H1 (cell line): Measurements from ENCODE around the gene ARMC9. TPM values are rescaled to one million over a fixed set of nuclear protein-coding genes. Genes with fewer than 3 reads are reported as not detected.
A peak's percentile ranks its signal among the peaks of the same experiment; 100 is the strongest.

ENCODE experiments used
- CTCF ChIA-PET: fragments of 300-600 bp; sonication (Branson Sonifier 250); formaldehyde crosslinking; loops from one replicate; lab custom pipeline; 2021; ENCODE audit not compliant: partially characterized antibody; lab: Charles Lee
- POLR2A ChIA-PET: fragments of 300-600 bp; sonication (Branson Sonifier 250); formaldehyde crosslinking; loops from one replicate; lab custom pipeline; 2021; ENCODE audit warnings: inconsistent platforms; ENCODE audit not compliant: partially characterized antibody; lab: Charles Lee
- DNase-seq, 2 experiments: peaks; one replicate each; pipeline versions ENCODE4 v3.0.0 to v3.0.0-alpha.2; 2010 to 2022; ENCODE audit warnings: low spot score in 2 of 2, low read depth in 1 of 2, mixed read lengths in 1 of 2
- FAIRE-seq: peaks from 2 replicates; lab custom pipeline; 2011; peaks lifted over from hg19 to GRCh38; lab: Jason Lieb, UNC
- H2AFZ ChIP-seq: 2 replicates; pipeline ENCODE4 v1.8.1; 2012; ENCODE audit warnings: low read length, inconsistent platforms
- H2AK5ac ChIP-seq: 2 replicates; pipeline ENCODE4 v1.6.1; 2013; ENCODE audit warnings: low read depth, low read length
- H2BK120ac ChIP-seq: replicated peaks from 2 replicates; pipeline ENCODE3; 2013; ENCODE audit warnings: low read depth, low read length, inconsistent platforms
- H2BK12ac ChIP-seq: 2 replicates; pipeline ENCODE4 v1.6.1; 2013; ENCODE audit warnings: low read depth, low read length
- H2BK15ac ChIP-seq: 2 replicates; pipeline ENCODE4 v1.6.1; 2013; ENCODE audit warnings: low read length
- H2BK20ac ChIP-seq: 2 replicates; pipeline ENCODE4 v1.6.1; 2013; ENCODE audit warnings: low read length
- H2BK5ac ChIP-seq: 2 replicates; pipeline ENCODE4 v1.6.1; 2013; ENCODE audit warnings: low read depth, low read length
- H3K14ac ChIP-seq: 2 replicates; pipeline ENCODE4 v1.6.1; 2013; ENCODE audit warnings: inconsistent platforms; ENCODE audit not compliant: insufficient read length
- H3K18ac ChIP-seq: 2 replicates; pipeline ENCODE4 v1.6.1; 2013; ENCODE audit warnings: low read length; ENCODE audit errors: extremely low read depth
- H3K23ac ChIP-seq: 2 replicates; pipeline ENCODE4 v1.6.1; 2013; ENCODE audit warnings: inconsistent platforms; ENCODE audit not compliant: insufficient read length
- H3K23me2 ChIP-seq: 2 replicates; pipeline ENCODE4 v1.6.1; 2013; ENCODE audit warnings: low read depth, low read length
- H3K27ac ChIP-seq: 2 replicates; pipeline ENCODE4 v1.6.1; 2011; ENCODE audit warnings: low read depth, low read length, inconsistent platforms
- H3K27me3 ChIP-seq, 4 experiments: replicated peaks in 1 of 4; 1 replicate in 1 of 4; 2 replicates in 3 of 4; pipeline versions ENCODE4 v1.6.1 to v1.8.1; 2011 to 2013; ENCODE audit warnings: low read length in 3 of 4, mild to moderate bottlenecking in 3 of 4, inconsistent platforms in 2 of 4, mixed read lengths in 2 of 4, moderate library complexity in 1 of 4; ENCODE audit not compliant: control insufficient read depth in 3 of 4, insufficient read depth in 3 of 4; ENCODE audit errors: extremely low read depth in 1 of 4
- H3K36me3 ChIP-seq, 4 experiments: 2 replicates each; pipeline versions ENCODE4 v1.6.1 to v1.8.1; 2011 to 2013; ENCODE audit warnings: mild to moderate bottlenecking in 4 of 4, low read length in 3 of 4, moderate library complexity in 2 of 4, control low read depth in 1 of 4, inconsistent platforms in 1 of 4; ENCODE audit not compliant: insufficient read depth in 4 of 4, control insufficient read depth in 2 of 4
- H3K4ac ChIP-seq: replicated peaks from 2 replicates; pipeline ENCODE3; 2013; ENCODE audit warnings: low read length, low read depth, mixed read lengths, inconsistent platforms; ENCODE audit not compliant: insufficient read length
- H3K4me1 ChIP-seq, 4 experiments: replicated peaks in 1 of 4; 1 replicate in 1 of 4; 2 replicates in 3 of 4; pipeline versions ENCODE4 v1.6.1 to v1.8.1; 2011 to 2013; ENCODE audit warnings: low read length in 3 of 4, inconsistent platforms in 2 of 4, mixed read lengths in 1 of 4; ENCODE audit not compliant: insufficient read depth in 4 of 4, control insufficient read depth in 3 of 4
- H3K4me2 ChIP-seq, 2 experiments: 2 replicates each; pipeline versions ENCODE4 v1.6.1 to v1.8.1; 2011 to 2013; ENCODE audit warnings: low read depth in 2 of 2, low read length in 2 of 2, control low read depth in 1 of 2, inconsistent platforms in 1 of 2, mild to moderate bottlenecking in 1 of 2; ENCODE audit not compliant: insufficient read depth in 1 of 2
- H3K4me3 ChIP-seq, 4 experiments: fragments of 200-600, 300-600 bp in 1 of 4; sonication (generic), shearing (Covaris generic), sonication (Bioruptor Twin) in 1 of 4; 2 replicates each; pipeline versions ENCODE4 v1.5.1 to v1.8.1; 2011 to 2016; ENCODE audit warnings: low read length in 4 of 4, low read depth in 3 of 4, control low read depth in 2 of 4, inconsistent platforms in 2 of 4, mild to moderate bottlenecking in 2 of 4, mixed read lengths in 1 of 4, moderate library complexity in 1 of 4; ENCODE audit not compliant: insufficient read depth in 2 of 4; ENCODE audit errors: extremely low read depth in 1 of 4
- H3K56ac ChIP-seq: replicated peaks from 2 replicates; pipeline ENCODE3; 2013; ENCODE audit warnings: low read depth, mild to moderate bottlenecking, mixed read lengths, low read length, inconsistent platforms; ENCODE audit not compliant: insufficient read length
- H3K79me1 ChIP-seq: 2 replicates; pipeline ENCODE4 v1.6.1; 2013; ENCODE audit warnings: low read depth, low read length, control low read depth
- H3K79me2 ChIP-seq, 2 experiments: 2 replicates each; pipeline versions ENCODE4 v1.6.1 to v1.8.1; 2012 to 2013; ENCODE audit warnings: low read length in 2 of 2, mild to moderate bottlenecking in 2 of 2, inconsistent platforms in 1 of 2; ENCODE audit not compliant: insufficient read depth in 2 of 2, control insufficient read depth in 1 of 2
- H3K9ac ChIP-seq, 4 experiments: replicated peaks in 1 of 4; 1 replicate in 1 of 4; 2 replicates in 3 of 4; pipeline versions ENCODE4 v1.6.1 to v1.8.1; 2011 to 2013; ENCODE audit warnings: low read depth in 3 of 4, low read length in 3 of 4, control low read depth in 2 of 4, mild to moderate bottlenecking in 2 of 4, moderate library complexity in 2 of 4, inconsistent platforms in 1 of 4; ENCODE audit errors: extremely low read depth in 1 of 4
- H3K9me3 ChIP-seq, 2 experiments: 2 replicates each; pipeline versions ENCODE4 v1.6.1 to v1.8.1; 2012 to 2013; ENCODE audit warnings: mild to moderate bottlenecking in 2 of 2, moderate library complexity in 2 of 2, control low read depth in 1 of 2, inconsistent platforms in 1 of 2, low read depth in 1 of 2, low read length in 1 of 2, mixed read lengths in 1 of 2; ENCODE audit not compliant: insufficient read depth in 2 of 2
- H4K20me1 ChIP-seq, 2 experiments: replicated peaks in 1 of 2; 2 replicates each; pipeline versions ENCODE3 to v1.8.1; 2011 to 2013; ENCODE audit warnings: inconsistent platforms in 2 of 2, low read length in 2 of 2, mild to moderate bottlenecking in 1 of 2; ENCODE audit not compliant: insufficient read depth in 2 of 2, control insufficient read depth in 1 of 2
- H4K5ac ChIP-seq: 2 replicates; pipeline ENCODE4 v1.6.1; 2013; ENCODE audit warnings: low read length, low read depth, mixed read lengths, inconsistent platforms; ENCODE audit not compliant: insufficient read length
- H4K8ac ChIP-seq: 2 replicates; pipeline ENCODE4 v1.8.0; 2013; ENCODE audit warnings: mild to moderate bottlenecking, moderate library complexity, low read length, inconsistent platforms; ENCODE audit not compliant: insufficient read depth; ENCODE audit errors: extremely low read depth
- H4K91ac ChIP-seq: replicated peaks from 2 replicates; pipeline ENCODE3; 2013; ENCODE audit warnings: low read length, mixed read lengths, inconsistent platforms; ENCODE audit not compliant: insufficient read length
- ASH2L ChIP-seq: fragments of 200-600, 300-600 bp; sonication (generic); IDR thresholded peaks from one replicate; pipeline ENCODE4 v1.7.1; 2017; ENCODE audit warnings: low read length
- ATF3 ChIP-seq: IDR thresholded peaks from 2 replicates; pipeline ENCODE4 v1.6.1; 2011; ENCODE audit warnings: low read depth, mild to moderate bottlenecking, low read length; ENCODE audit not compliant: insufficient read depth
- BCL11A ChIP-seq, 2 experiments: IDR thresholded peaks; one replicate each; pipeline ENCODE4 v1.6.1; 2011; ENCODE audit warnings: low read depth in 2 of 2, low read length in 2 of 2, mild to moderate bottlenecking in 2 of 2
- BRCA1 ChIP-seq: IDR thresholded peaks from 2 replicates; pipeline ENCODE4 v1.6.1; 2012; ENCODE audit warnings: low read depth, low read length, improper control_type of control experiment
- CBX5 ChIP-seq: fragments of 300-800, 300-1000 bp; sonication (generic); IDR thresholded peaks from 2 replicates; pipeline ENCODE4 v1.7.1; 2016; ENCODE audit warnings: antibody characterized with exemption, low read length, low read depth
- CEBPB ChIP-seq: IDR thresholded peaks from 2 replicates; pipeline ENCODE4 v1.6.1; 2012; ENCODE audit warnings: low read depth, low read length
- EGR1 ChIP-seq: IDR thresholded peaks from 2 replicates; pipeline ENCODE4 v1.6.1; 2011; ENCODE audit warnings: low read depth, low read length, borderline replicate concordance
- EP300 ChIP-seq, 2 experiments: IDR thresholded peaks; 1 replicate in 1 of 2; 2 replicates in 1 of 2; pipeline ENCODE4 v1.6.1; 2011 to 2012; ENCODE audit warnings: low read depth in 2 of 2, low read length in 2 of 2, mild to moderate bottlenecking in 2 of 2, borderline replicate concordance in 1 of 2, inconsistent platforms in 1 of 2, moderate library complexity in 1 of 2
- EZH2 ChIP-seq: fragments of 200-600 bp; sonication (generic); IDR thresholded peaks from 2 replicates; pipeline ENCODE4 v1.7.1; 2012; ENCODE audit warnings: low read depth, mild to moderate bottlenecking, moderate library complexity, low read length, inconsistent platforms; ENCODE audit not compliant: severe bottlenecking
- GTF2F1 ChIP-seq: IDR thresholded peaks from 2 replicates; pipeline ENCODE4 v1.6.1; 2012; ENCODE audit warnings: low read depth, low read length, improper control_type of control experiment, borderline replicate concordance
- POLR2AphosphoS5 ChIP-seq: IDR thresholded peaks from 2 replicates; pipeline ENCODE4 v1.6.1; 2011; ENCODE audit warnings: low read depth, low read length
- POU5F1 ChIP-seq: IDR thresholded peaks from 2 replicates; pipeline ENCODE4 v1.6.1; 2011; ENCODE audit warnings: low read depth, mild to moderate bottlenecking, low read length, moderate library complexity
- TAF1 ChIP-seq: IDR thresholded peaks from 2 replicates; pipeline ENCODE4 v1.6.1; 2011; ENCODE audit warnings: mild to moderate bottlenecking, low read depth, low read length
- WGBS, 2 experiments: shearing (Covaris generic) in 1 of 2; methylation state at CpG; one replicate each; pipeline versions ENCODE4 v1.1.6 to v1.1.7; 2013 to 2015; ENCODE audit warnings: low lambda C conversion rate in 2 of 2, mixed read lengths in 2 of 2, inconsistent platforms in 1 of 2, low coverage in 1 of 2, missing lambda C conversion rate in 1 of 2; ENCODE audit not compliant: insufficient replicate concordance in 2 of 2, insufficient coverage in 1 of 2, insufficient read length in 1 of 2; ENCODE audit errors: extremely low coverage in 1 of 2, missing lambda C conversion rate in 1 of 2; 5-methylcytosine and 5-hydroxymethylcytosine counted together
- polyA plus RNA-seq, 7 experiments: library from polyadenylated mRNA; depleted of rRNA in 3 of 7; stranded (reverse) in 5 of 7; unstranded in 2 of 7; fragments of >200 nt in 5 of 7; fragments of 200-250 nt in 2 of 7; gene quantifications; 1 replicate in 5 of 7; 2 replicates in 1 of 7; 4 replicates in 1 of 7; pipeline versions ENCODE4 v1.2.1 to v1.2.3, GENCODE V29; 2011 to 2013; ENCODE audit warnings: missing spikeins in 2 of 7, mixed read lengths in 2 of 7
- total RNA-seq: library from RNA; stranded (reverse); fragmentation: NEBNext Ultra II Directional; extraction: Animal tissue kit (Norgen Biotek cat#: 25700); gene quantifications from 2 replicates; pipeline ENCODE4 v1.2.1, GENCODE V29; 2021

Gene ARMC9
- total and polyA plus RNA-seq, 2 of the 8 experiments (the other 6 are each of a cell fraction or from before 2014, with no cell fraction given) = 23.2 to 36.1 TPM

- H4K91ac ChIP-seq = no peak overlapping the region
- H3K79me1 ChIP-seq = no peaks in the 10 kb centered on the region
- no peak overlapping the region for H4K8ac ChIP-seq
- H3K9ac ChIP-seq = no peak overlapping the region; a peak in 1 of 7 replicates
- peaks cover 0 to 16% (median 10%) of the 10 kb centered on the region in 4 experiments; a peak in 6 of 7 replicates for H3K4me1 ChIP-seq
- H2BK15ac ChIP-seq = no peak overlapping the region
- H4K20me1 ChIP-seq = no peaks in the 10 kb centered on the region
- H3K9me3 ChIP-seq = no peaks in the 10 kb centered on the region
- no peaks in the 10 kb centered on the region for H3K23me2 ChIP-seq
- POLR2A ChIA-PET = interaction anchor here (0.7 to 1.9 kb wide), 4 partner anchors 9 to 17 kb away, joined by 3 to 6 read pairs (median 6); no protein-coding TSS in a partner anchor
- H2BK5ac ChIP-seq = peak overlapping the region; percentile 92; the same call in 1 of the 2 replicates
- H3K27ac ChIP-seq = no peak overlapping the region
- no peaks in the 10 kb centered on the region for H3K79me2 ChIP-seq
- CTCF ChIA-PET = interaction anchor here (0.6 to 3.3 kb wide), 10 partner anchors 8 to 184 kb away, joined by 3 to 17 read pairs (median 3); no protein-coding TSS in a partner anchor
- no peak overlapping the region for H3K4ac ChIP-seq
- no peak overlapping the region for H3K14ac ChIP-seq
- H2BK120ac ChIP-seq = no peak overlapping the region
- H2BK20ac ChIP-seq = no peak overlapping the region
- FAIRE-seq (no peak), DNase-seq (no peak)
- WGBS, 2 experiments = 88% methylated on average over 6 of the region's 6 CpGs; no CpG with 5 or more reads in 1 of the 2 experiments
- no peak overlapping the region for H2AK5ac ChIP-seq
- H3K4me2 ChIP-seq = no peak overlapping the region
- no peak overlapping the region for H3K56ac ChIP-seq
- no peaks in the 10 kb centered on the region for H3K27me3 ChIP-seq
- no peak overlapping the region for H3K18ac ChIP-seq
- H2BK12ac ChIP-seq = peak overlapping the region; percentile 60; the same call in 1 of the 2 replicates
- no peak overlapping the region for H2AFZ ChIP-seq
- no peaks in the 10 kb centered on the region for H3K36me3 ChIP-seq
- H3K23ac ChIP-seq = no peak overlapping the region
- H3K4me3 ChIP-seq = no peak overlapping the region
- H4K5ac ChIP-seq = no peak overlapping the region
- TF ChIP-seq CEBPB (no peak), POLR2AphosphoS5 (no peak), ATF3 (no peak), EZH2 (no peak), CBX5 (no peak), ASH2L (no peak), BCL11A (IDR thresholded peaks at IDR 0.05; ENCODE audit: low read depth in 2 of 2, low read length in 2 of 2) (no peak), EP300 (IDR thresholded peaks at IDR 0.05; ENCODE audit: borderline replicate concordance in 1 of 2, low read depth in 2 of 2, low read length in 2 of 2) (no peak), BRCA1 (no peak), POU5F1 (no peak), GTF2F1 (no peak), TAF1 (no peak), EGR1 (no peak)
These were observed 9.8 kb upstream of the ARMC9 start for GRCh38 chr2:231188506-231189170.
